Measurements from ENCODE around the gene CENPK. TPM values are rescaled to one million over a fixed set of nuclear protein-coding genes. Genes with fewer than 3 reads are reported as not detected.
A peak's percentile ranks its signal among the peaks of the same experiment; 100 is the strongest.

CENPK gene
- total RNA-seq, 1 donor = 11.9 TPM

DNA sequence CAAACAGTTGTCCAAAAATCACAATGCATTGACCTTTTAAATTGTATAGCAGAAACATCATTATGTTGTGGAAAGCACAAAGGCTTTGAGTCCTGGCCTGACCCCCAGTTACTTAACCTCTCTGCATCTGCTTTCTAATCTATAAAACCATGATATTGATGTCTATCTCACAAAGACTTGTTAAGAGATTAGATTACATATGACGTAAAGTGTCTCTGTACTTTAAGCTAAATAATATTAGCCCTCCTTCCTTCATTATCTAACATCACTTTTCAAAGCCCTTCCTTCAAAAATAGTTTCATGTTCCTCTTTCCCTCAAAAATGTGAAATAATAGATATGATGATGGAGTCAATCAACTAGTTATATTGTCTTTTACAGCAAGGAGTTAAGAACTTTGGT is 84.6 kb downstream of the CENPK start:
- peaks cover 39% of the 10 kb centered on the region for H3K4me1 ChIP-seq (ENCODE audit: insufficient read depth, low read length)
- H3K9me3 ChIP-seq (ENCODE audit: low read depth, low read length) = no peaks in the 10 kb centered on the region
- peak overlapping the region; percentile 96 for H3K27ac ChIP-seq (ENCODE audit: low read depth, low read length)
- H4K20me1 ChIP-seq (ENCODE audit: insufficient read depth, low read length) = no peaks in the 10 kb centered on the region
- no peak overlapping the region for H2AFZ ChIP-seq (ENCODE audit: low read length)
- TF ChIP-seq, protein P1, sequence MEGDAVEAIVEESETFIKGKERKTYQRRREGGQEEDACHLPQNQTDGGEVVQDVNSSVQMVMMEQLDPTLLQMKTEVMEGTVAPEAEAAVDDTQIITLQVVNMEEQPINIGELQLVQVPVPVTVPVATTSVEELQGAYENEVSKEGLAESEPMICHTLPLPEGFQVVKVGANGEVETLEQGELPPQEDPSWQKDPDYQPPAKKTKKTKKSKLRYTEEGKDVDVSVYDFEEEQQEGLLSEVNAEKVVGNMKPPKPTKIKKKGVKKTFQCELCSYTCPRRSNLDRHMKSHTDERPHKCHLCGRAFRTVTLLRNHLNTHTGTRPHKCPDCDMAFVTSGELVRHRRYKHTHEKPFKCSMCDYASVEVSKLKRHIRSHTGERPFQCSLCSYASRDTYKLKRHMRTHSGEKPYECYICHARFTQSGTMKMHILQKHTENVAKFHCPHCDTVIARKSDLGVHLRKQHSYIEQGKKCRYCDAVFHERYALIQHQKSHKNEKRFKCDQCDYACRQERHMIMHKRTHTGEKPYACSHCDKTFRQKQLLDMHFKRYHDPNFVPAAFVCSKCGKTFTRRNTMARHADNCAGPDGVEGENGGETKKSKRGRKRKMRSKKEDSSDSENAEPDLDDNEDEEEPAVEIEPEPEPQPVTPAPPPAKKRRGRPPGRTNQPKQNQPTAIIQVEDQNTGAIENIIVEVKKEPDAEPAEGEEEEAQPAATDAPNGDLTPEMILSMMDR (IDR thresholded peaks at IDR 0.05; ENCODE audit: extremely low read depth, low read depth, low read length) = no peak
- peaks cover 3% of the 10 kb centered on the region for H3K36me3 ChIP-seq (ENCODE audit: insufficient read depth, low read length)
- peaks cover 75% of the 10 kb centered on the region for H3K79me2 ChIP-seq (ENCODE audit: insufficient read depth, low read length)
- no peaks in the 10 kb centered on the region for H3K27me3 ChIP-seq (ENCODE audit: insufficient read depth, low read length)
- H3K4me2 ChIP-seq (ENCODE audit: insufficient read depth, low read length) = peak overlapping the region; percentile 90
- DNase-seq (ENCODE audit: insufficient read length, low spot score, missing footprints) = no peak
- peak overlapping the region; percentile 82 for H3K4me3 ChIP-seq (ENCODE audit: insufficient read depth, low read length)

DNA sequence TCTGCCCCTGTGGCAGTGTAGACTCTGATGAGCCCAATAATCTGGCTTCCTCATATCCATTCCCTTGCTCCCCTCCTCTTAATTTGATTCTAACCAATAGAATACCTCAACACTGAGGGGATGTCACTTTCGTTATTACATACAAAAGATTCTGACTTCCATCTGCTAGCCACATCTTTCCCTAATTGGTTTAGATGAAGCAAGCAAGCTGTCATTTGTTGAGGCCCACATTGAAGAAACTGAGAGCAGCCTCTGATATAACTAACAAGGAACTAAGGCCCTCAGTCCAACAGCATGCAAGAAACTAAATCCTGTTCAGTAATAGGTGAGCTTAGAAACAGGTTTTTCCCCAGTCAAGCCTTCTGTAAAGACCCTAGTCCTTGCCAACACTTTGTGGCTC is 87.1 kb downstream of the CENPK start:
- H3K79me2 ChIP-seq (ENCODE audit: insufficient read depth, low read length) = peaks cover 98% of the 10 kb centered on the region
- H2AFZ ChIP-seq (ENCODE audit: low read length) = no peak overlapping the region
- peaks cover 7% of the 10 kb centered on the region for H3K36me3 ChIP-seq (ENCODE audit: insufficient read depth, low read length)
- peaks cover 34% of the 10 kb centered on the region for H3K4me1 ChIP-seq (ENCODE audit: insufficient read depth, low read length)
- peak overlapping the region; percentile 3 for H3K27ac ChIP-seq (ENCODE audit: low read depth, low read length)
- no peaks in the 10 kb centered on the region for H3K9me3 ChIP-seq (ENCODE audit: low read depth, low read length)
- no peak for DNase-seq (ENCODE audit: insufficient read length, low spot score, missing footprints)
- no peaks in the 10 kb centered on the region for H4K20me1 ChIP-seq (ENCODE audit: insufficient read depth, low read length)
- H3K4me3 ChIP-seq (ENCODE audit: insufficient read depth, low read length) = no peak overlapping the region
- TF ChIP-seq, protein P1 (IDR thresholded peaks at IDR 0.05; ENCODE audit: extremely low read depth, low read depth, low read length) = no peak
- H3K27me3 ChIP-seq (ENCODE audit: insufficient read depth, low read length) = no peaks in the 10 kb centered on the region
- H3K4me2 ChIP-seq (ENCODE audit: insufficient read depth, low read length) = peak overlapping the region; percentile 27

DNA sequence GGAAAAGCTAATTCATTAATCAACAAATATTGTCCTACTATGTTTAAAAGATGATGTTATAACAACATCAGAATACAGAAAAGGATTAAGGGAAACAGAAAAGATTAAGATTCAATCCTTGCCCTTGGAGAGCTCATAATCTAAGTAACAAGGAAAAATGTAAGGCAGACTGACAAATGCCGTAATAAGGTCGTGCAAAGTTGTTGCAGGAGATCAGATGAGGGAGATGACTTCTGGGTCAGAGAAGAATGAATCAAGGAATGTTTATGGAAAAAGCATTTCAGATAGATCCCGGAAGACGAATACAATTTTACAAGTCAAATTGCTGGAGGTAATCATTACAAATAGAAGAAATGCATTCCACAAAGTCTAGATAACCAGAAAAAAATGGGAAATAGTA is 87.6 kb downstream of the CENPK start:
- Histone ChIP-seq H3K4me1 (ENCODE audit: insufficient read depth, low read length) (peaks cover 37% of the 10 kb centered on the region), H3K36me3 (ENCODE audit: insufficient read depth, low read length) (peaks cover 11% of the 10 kb centered on the region), H3K4me3 (ENCODE audit: insufficient read depth, low read length) (no peak overlapping the region), H2AFZ (ENCODE audit: low read length) (no peak overlapping the region), H3K4me2 (ENCODE audit: insufficient read depth, low read length) (peak overlapping the region; percentile 27), H4K20me1 (ENCODE audit: insufficient read depth, low read length) (no peaks in the 10 kb centered on the region), H3K27me3 (ENCODE audit: insufficient read depth, low read length) (no peaks in the 10 kb centered on the region), H3K9me3 (ENCODE audit: low read depth, low read length) (no peaks in the 10 kb centered on the region), H3K79me2 (ENCODE audit: insufficient read depth, low read length) (peaks cover 98% of the 10 kb centered on the region), H3K27ac (ENCODE audit: low read depth, low read length) (no peak overlapping the region)
- TF ChIP-seq, protein P1 (IDR thresholded peaks at IDR 0.05; ENCODE audit: extremely low read depth, low read depth, low read length) = no peak
- DNase-seq (ENCODE audit: insufficient read length, low spot score, missing footprints) = no peak

DNA sequence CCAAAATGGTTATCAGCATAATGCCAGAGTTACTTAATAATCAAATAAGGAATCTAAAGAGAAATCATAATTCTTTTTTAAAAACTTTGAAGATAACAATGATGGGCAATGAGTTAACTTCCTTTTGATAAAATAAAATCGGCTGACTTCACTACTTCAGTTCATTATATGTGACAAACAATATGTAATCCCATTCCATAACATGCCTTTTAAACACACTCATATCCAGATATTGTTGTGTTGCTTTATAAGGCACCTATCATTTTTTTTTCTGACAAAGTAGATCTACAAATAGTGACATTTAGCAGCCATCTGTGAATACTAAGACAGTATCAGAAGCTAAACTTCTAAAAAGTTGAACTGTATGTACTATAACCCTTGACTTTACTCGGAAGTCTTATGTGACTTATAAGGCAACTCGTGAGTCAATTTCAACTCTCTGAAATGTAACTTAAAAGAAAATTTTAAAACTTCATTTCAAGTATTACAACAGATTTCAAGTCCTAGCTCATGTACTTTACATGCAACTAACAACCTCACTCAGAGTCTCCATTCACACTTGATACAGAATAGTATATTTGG is 88.7 kb downstream of the CENPK start:
- DNase-seq (ENCODE audit: insufficient read length, low spot score, missing footprints) = no peak
- Histone ChIP-seq H3K36me3 (ENCODE audit: insufficient read depth, low read length) (peaks cover 14% of the 10 kb centered on the region), H3K27ac (ENCODE audit: low read depth, low read length) (peak overlapping the region; percentile 27), H3K4me2 (ENCODE audit: insufficient read depth, low read length) (peak overlapping the region; percentile 2), H3K4me3 (ENCODE audit: insufficient read depth, low read length) (no peak overlapping the region), H3K9me3 (ENCODE audit: low read depth, low read length) (no peaks in the 10 kb centered on the region), H3K79me2 (ENCODE audit: insufficient read depth, low read length) (peaks cover 97% of the 10 kb centered on the region), H2AFZ (ENCODE audit: low read length) (no peak overlapping the region), H4K20me1 (ENCODE audit: insufficient read depth, low read length) (no peaks in the 10 kb centered on the region), H3K4me1 (ENCODE audit: insufficient read depth, low read length) (peaks cover 42% of the 10 kb centered on the region), H3K27me3 (ENCODE audit: insufficient read depth, low read length) (no peaks in the 10 kb centered on the region)
- TF ChIP-seq, protein P1 (IDR thresholded peaks at IDR 0.05; ENCODE audit: extremely low read depth, low read depth, low read length) = no peak
